ENCODE measurements around the gene CEACAM1.
"Not testable (repeated sequence)": the region's sequence is repeated elsewhere in the genome, so short reads cannot be mapped to it uniquely, and the experiment has no call there.

The CEACAM1 gene

GRCh38 chr19:42547929-42548328, 19.6 kb upstream of the CEACAM1 start:
- no peak for DNase-seq

GRCh38 chr19:42546831-42547500, 18.7 kb upstream of the CEACAM1 start:
- DNase-seq = no peak

DNA sequence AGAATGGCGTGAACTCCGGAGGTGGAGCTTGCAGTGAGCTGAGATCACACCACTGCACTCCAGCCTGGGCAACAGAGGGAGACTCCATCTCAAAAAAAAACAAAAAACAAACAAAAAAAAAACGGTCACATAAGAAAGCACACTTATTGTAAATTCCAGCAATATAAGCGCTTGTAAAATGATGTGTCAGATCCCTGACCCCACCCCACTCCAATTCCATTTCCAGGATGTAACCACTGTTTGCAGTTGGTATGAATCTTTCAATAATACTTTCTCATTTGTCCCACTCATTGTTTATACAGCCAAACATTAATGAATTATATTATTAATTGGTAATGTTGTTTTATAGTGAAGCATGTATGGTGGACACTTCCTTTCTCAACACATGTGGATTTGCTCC, 15.9 kb upstream of the CEACAM1 start:
- no peak for DNase-seq

DNA sequence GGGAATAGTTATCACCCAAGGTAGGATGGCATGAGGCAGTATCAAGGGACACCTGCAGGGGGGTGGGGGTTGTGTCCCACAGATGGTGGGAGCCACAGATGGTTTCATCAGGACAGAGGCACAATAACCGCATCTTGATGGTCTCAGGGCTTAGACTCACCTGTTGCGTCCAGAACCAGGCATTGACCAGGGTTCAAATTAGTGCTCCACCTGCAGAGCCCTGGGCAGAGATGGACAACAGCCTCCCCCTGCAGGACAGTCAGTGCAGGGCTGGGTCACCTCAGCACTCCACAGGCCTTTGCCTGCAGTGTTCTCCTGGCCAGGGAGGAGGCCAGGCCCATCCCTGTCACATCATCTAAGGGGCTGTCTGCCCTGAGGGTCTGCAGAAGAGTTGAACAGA, 14.5 kb upstream of the CEACAM1 start:
- DNase-seq = no peak

DNA sequence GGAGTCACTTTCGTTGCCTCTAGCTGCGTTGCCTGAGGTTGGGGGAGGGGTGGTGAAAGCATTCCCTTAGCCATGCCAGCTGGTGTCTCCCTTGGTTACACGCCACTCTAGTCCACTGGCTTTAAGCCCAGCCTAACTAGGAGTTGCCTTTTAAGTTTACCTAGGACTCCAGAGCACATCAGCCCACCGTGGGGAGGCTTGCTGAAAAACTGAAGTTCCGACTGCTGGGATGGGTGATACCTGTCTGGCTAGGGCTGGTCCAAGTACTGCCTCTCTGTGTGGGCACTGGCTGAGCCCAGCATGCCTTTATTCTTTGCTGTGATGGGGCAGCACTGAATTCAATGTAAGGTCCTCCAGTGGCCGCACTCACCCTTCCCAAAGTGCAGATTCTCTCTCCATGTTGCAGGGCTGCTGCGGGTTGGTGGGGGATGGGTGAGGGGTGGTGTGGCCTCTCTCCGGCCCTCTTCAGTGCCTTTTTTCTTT, 11.8 kb upstream of the CEACAM1 start:
- DNase-seq = peak in 1 of 3 experiments; percentile 27

DNA sequence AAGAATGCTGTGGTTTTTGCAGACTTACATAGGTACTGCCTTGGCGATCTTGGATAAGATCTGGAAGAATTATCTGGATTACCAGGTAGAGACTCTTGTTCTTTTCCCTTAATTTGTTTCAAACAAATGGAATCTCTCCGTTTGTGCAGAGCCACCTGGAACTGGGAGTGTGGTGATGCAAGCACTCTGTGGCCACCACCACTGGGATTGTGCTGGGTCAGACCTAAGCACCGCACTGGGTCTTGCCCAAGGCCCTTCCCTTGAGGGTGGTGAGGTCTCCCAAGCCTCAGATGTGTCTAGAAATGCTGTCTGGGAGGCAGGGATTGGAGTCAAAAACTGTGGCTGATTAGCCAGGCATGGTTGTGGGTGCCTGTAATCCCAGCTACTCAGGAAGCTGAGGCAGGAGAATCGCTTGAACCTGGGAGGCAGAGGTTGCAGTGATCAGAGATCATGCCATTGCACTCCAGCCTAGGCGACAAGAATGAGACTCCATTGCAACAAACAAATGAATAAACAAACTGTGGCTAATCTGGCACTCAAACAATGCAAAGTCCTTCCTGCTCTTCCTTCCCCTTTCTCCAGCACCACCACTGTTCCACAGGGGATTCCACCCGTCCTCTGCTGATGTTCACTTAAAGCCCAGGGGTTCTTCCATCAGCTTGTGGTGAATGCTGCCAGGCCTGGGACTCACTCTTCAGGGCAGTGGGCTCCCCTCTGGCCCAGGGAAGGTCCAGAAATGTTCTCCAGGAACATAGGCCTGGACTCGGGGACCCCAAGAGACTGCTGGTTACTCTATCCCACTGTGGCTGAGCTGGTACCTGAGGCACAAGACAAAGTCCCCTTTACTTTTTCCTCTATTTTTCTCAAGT, 10.8 kb upstream of the CEACAM1 start:
- no peak for DNase-seq

- DNase-seq = not testable (repeated sequence)
Measured at GRCh38 chr19:42535276-42535675, 7.0 kb upstream of the CEACAM1 start.

GRCh38 chr19:42534391-42534790, 6.1 kb upstream of the CEACAM1 start:
- no peak for DNase-seq

GRCh38 chr19:42532891-42533290, 4.6 kb upstream of the CEACAM1 start:
- DNase-seq = no peak

- DNase-seq = no peak
Measured at GRCh38 chr19:42531313-42531712, 3.0 kb upstream of the CEACAM1 start.

- DNase-seq = peak; percentile 28 to 69 (median 33)
Measured at GRCh38 chr19:42529248-42529764, 1.0 kb upstream of the CEACAM1 start.

DNA sequence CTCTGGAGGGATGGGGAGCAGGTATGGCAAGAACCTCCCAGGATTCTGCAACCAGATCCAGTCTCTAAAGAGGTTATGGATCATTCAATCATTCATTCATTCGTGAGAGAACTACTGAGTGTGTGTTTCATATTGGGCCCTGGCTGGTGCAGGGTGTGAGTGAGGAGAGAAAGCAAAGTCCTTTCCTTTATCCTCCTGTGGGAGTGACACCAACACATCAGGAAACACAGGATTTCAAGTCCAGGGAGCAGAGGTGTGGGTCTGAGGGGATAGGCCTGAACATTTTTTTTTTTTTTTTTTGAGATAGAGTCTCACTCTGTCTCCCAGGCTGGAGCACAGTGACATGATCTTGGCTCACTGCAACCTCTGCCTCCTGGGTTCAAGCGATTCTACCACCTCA, 3.3 kb downstream of the CEACAM1 start:
- DNase-seq = no peak

DNA sequence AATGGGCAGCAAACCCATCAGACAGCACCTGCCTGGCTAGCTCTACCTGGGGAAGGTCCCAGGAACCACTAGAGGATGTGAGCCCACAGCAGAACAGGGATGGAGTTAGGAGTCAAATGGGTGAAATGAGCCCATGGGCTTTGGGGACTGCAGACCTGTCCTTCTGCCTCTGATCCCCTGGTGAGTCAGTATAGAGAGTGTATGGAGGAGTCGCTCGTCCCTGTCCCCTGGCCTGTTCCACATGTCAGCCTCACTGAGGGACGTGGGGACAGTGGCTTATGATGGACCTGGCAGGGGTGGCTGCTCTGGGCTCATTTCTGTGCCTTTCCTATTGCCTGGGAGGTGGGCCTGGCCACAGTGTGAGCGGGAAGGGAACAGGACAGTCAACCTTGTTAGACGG, 4.0 kb downstream of the CEACAM1 start:
- no peak for DNase-seq

GRCh38 chr19:42522262-42522661, 6.0 kb downstream of the CEACAM1 start:
- DNase-seq = not testable (repeated sequence)

- DNase-seq = no peak
Measured at GRCh38 chr19:42521346-42522030, 6.8 kb downstream of the CEACAM1 start.

GRCh38 chr19:42519108-42519507, 9.2 kb downstream of the CEACAM1 start:
- DNase-seq = no peak

DNA sequence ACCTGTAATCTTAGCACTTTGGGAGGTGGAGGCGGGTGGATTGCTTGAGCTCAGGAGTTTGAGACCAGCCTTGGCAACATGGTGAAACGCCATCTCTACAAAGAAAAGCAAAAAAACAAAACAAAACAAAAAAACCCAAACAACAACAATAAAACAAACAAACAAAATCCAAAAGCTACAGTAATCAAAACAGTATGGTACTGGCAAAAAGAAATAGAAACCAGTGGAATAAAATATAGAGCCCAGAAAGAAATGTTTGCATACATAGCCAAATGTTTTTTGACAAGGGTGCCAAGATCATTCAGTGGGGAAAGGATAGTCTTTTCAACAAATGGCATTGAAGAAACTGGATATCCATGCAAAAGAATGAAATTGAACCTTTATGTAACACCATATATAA, 11.5 kb downstream of the CEACAM1 start:
- DNase-seq = no peak

- DNase-seq = no peak
Measured at GRCh38 chr19:42515241-42515832, 12.9 kb downstream of the CEACAM1 start.

GRCh38 chr19:42514449-42514848, 13.8 kb downstream of the CEACAM1 start:
- no peak for DNase-seq

DNA sequence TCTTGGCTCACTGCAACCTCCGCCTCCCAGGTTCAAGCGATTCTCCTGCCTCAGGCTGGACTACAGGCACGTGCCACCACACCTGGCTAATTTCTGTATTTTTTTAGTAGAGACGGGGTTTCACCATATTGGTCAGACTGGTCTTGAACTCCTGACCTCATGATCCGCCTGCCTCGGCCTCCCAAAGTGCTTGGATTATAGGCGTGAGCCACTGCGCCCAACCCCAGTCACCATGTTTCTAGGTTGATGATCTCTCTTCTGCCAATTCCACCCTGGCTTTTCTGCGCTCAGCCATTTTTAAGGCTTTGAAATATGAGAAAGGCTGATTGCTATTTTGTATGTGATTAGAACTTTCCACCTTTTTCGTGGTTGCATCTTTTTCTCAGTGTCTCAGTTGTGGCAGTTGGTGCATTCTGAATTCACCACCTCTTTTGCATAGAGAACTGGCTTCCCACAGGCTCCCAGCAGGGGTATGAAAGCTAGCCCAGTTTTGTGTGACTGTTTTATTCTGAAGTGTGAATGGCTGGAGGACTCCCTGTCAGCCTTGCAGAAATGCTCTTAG, 15.5 kb downstream of the CEACAM1 start:
- DNase-seq = no peak

DNA sequence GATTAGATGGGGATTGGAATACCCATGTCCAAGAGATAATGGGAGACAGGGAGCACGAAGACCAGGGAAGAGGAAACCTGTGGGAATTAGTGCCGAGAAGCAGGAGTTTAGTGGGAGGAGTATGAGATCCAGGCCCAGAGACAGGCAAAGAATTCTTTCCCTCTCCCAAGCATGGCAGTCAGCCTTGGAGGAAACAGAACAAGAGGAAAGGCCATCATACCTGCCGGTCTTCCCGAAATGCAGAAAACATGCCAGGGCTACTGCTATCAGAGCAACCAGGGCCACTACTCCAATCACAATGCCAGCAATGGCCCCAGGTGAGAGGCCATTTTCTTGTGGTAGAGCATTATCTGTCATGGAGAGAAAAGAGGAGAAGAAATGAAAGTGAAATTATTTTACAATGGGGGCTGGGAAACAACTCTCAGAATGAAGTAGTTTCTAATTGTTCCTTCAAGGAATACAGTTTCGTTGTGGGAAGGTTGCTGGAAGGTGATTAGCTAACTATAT, 16.1 kb downstream of the CEACAM1 start:
- DNase-seq = no peak

DNA sequence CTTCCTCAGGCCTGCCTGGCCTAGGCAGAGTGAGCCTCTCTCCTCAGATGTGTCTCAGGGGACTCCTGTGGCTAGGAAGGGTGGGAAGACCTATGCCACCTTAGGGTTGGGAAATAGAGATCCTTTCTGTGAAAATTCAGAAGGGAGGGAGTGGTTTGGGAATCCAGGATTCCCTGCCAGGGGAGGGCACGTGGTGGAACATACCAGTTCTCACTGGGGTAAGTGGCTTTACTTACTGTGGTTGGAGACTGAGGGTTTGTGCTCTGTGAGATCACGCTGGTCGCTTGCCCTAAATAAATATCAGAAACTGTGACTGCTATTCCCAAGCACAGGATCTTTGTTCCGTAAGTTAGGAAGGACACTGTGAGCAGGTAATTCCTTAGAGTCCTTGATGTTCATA, 16.9 kb downstream of the CEACAM1 start:
- no peak for DNase-seq
